Activated naive CD4-positive, alpha-beta T cell treated with anti-CD3 and anti-CD28 coated beads for 36 hours (primary cell): Measurements from ENCODE around the gene MOCOS. TPM values are rescaled to one million over a fixed set of nuclear protein-coding genes. Genes with fewer than 3 reads are reported as not detected.
"Not testable (repeated sequence)": the region's sequence is repeated elsewhere in the genome, so short reads cannot be mapped to it uniquely, and the experiment has no call there.

Source experiments
- CTCF ChIA-PET: fragments of 350-600 bp; sonication (Branson Sonifier 250); formaldehyde crosslinking; loops from one replicate; lab custom pipeline; 2021; ENCODE audit warnings: antibody characterized with exemption; lab: Charles Lee
- DNase-seq: peaks from one replicate; pipeline ENCODE4 v3.0.0-alpha.2; 2020
- H3K27ac Mint-ChIP-seq: one replicate; pipeline ENCODE4 v1.8.0; 2021; ENCODE audit warnings: mild to moderate bottlenecking, mixed read lengths
- H3K27me3 Mint-ChIP-seq: one replicate; pipeline ENCODE4 v1.8.0; 2021; ENCODE audit warnings: low read depth, mixed read lengths
- H3K36me3 Mint-ChIP-seq: one replicate; pipeline ENCODE4 v1.8.0; 2021; ENCODE audit warnings: low read depth, mixed read lengths
- H3K4me1 Mint-ChIP-seq: one replicate; pipeline ENCODE4 v1.8.0; 2021; ENCODE audit warnings: low read depth, mixed read lengths
- H3K4me3 Mint-ChIP-seq: one replicate; pipeline ENCODE4 v1.8.0; 2021; ENCODE audit warnings: mild to moderate bottlenecking, moderate library complexity, mixed read lengths
- H3K9me3 Mint-ChIP-seq: one replicate; pipeline ENCODE4 v1.8.0; 2021; ENCODE audit warnings: mixed read lengths
- intact Hi-C: fragments of 100-400 bp; cut with micrococcal nuclease; formaldehyde crosslinking; loops from one replicate; pipeline ENCODE4 v1.15.1; 2023
- total RNA-seq, 2 experiments: library from RNA; stranded (reverse); gene quantifications; one replicate each; pipeline ENCODE4 v1.2.3, GENCODE V29; 2021

Gene MOCOS
- total RNA-seq, 2 experiments from 2014 or later = not detected

- no peak overlapping the region for H3K4me3 Mint-ChIP-seq
- H3K27me3 Mint-ChIP-seq = no peaks in the 10 kb centered on the region
- H3K36me3 Mint-ChIP-seq = peaks cover 52% of the 10 kb centered on the region
- DNase-seq = no peak
- H3K27ac Mint-ChIP-seq = no peak overlapping the region
- intact Hi-C loops = no loop called here
- H3K4me1 Mint-ChIP-seq = peaks cover 19% of the 10 kb centered on the region
- H3K9me3 Mint-ChIP-seq = no peaks in the 10 kb centered on the region
- CTCF ChIA-PET = interaction anchor here (0.6 to 0.8 kb wide), 2 partner anchors 12 to 62 kb away, joined by 3 read pairs; no protein-coding TSS in a partner anchor
Measured at GRCh38 chr18:36157441-36157840, 29.9 kb upstream of the MOCOS start.

GRCh38 chr18:36158266-36158867, 28.9 kb upstream of the MOCOS start:
- H3K27ac Mint-ChIP-seq = no peak overlapping the region
- H3K36me3 Mint-ChIP-seq = peaks cover 46% of the 10 kb centered on the region
- DNase-seq = no peak
- CTCF ChIA-PET = interaction anchor here (0.8 kb wide), 2 partner anchors 8 to 13 kb away, joined by 3 read pairs; no protein-coding TSS in a partner anchor
- H3K27me3 Mint-ChIP-seq = no peaks in the 10 kb centered on the region
- peaks cover 19% of the 10 kb centered on the region for H3K4me1 Mint-ChIP-seq
- no peak overlapping the region for H3K4me3 Mint-ChIP-seq
- H3K9me3 Mint-ChIP-seq = no peaks in the 10 kb centered on the region
- intact Hi-C loops = no loop called here

GRCh38 chr18:36160959-36161371, 26.3 kb upstream of the MOCOS start:
- intact Hi-C loops = loop anchor here (5.0 kb wide), 1 partner anchor 34 kb away; the partner anchor contains the start of genes ELP2 and SLC39A6
- peak overlapping the region; percentile 31 for H3K27ac Mint-ChIP-seq

GRCh38 chr18:36162981-36163380, 24.3 kb upstream of the MOCOS start:
- Mint-ChIP-seq H3K4me1 (peaks cover 16% of the 10 kb centered on the region), H3K9me3 (no peaks in the 10 kb centered on the region), H3K36me3 (peaks cover 53% of the 10 kb centered on the region), H3K27me3 (no peaks in the 10 kb centered on the region), H3K4me3 (no peak overlapping the region), H3K27ac (no peak overlapping the region)
- intact Hi-C loops = loop anchor here (5.0 kb wide), 1 partner anchor 36 kb away; the partner anchor contains the start of genes ELP2 and SLC39A6
- DNase-seq = no peak
- CTCF ChIA-PET = no interaction called here

More at GRCh38 chr18:36160959-36161371, 26.3 kb upstream of the MOCOS start:
- CTCF ChIA-PET = interaction anchor here (0.6 to 1.7 kb wide), 3 partner anchors 37 to 502 kb away, joined by 3 to 5 read pairs (median 4); no protein-coding TSS in a partner anchor
- Mint-ChIP-seq H3K9me3 (no peaks in the 10 kb centered on the region), H3K36me3 (peaks cover 53% of the 10 kb centered on the region), H3K4me3 (no peak overlapping the region), H3K27me3 (no peaks in the 10 kb centered on the region), H3K4me1 (peaks cover 19% of the 10 kb centered on the region)
- no peak for DNase-seq

- H3K4me1 Mint-ChIP-seq = peaks cover 5% of the 10 kb centered on the region
- H3K4me3 Mint-ChIP-seq = no peak overlapping the region
- no peaks in the 10 kb centered on the region for H3K9me3 Mint-ChIP-seq
- CTCF ChIA-PET = no interaction called here
- intact Hi-C loops = no loop called here
- no peak for DNase-seq
- no peaks in the 10 kb centered on the region for H3K27me3 Mint-ChIP-seq
- H3K27ac Mint-ChIP-seq = no peak overlapping the region
- H3K36me3 Mint-ChIP-seq = peaks cover 49% of the 10 kb centered on the region
Measured at GRCh38 chr18:36167692-36168218, 19.5 kb upstream of the MOCOS start.

GRCh38 chr18:36168296-36168695, 19.0 kb upstream of the MOCOS start:
- H3K9me3 Mint-ChIP-seq, H3K4me1 Mint-ChIP-seq, H3K4me3 Mint-ChIP-seq, CTCF ChIA-PET, DNase-seq, H3K27me3 Mint-ChIP-seq, intact Hi-C loops: not testable (repeated sequence)
- peaks cover 49% of the 10 kb centered on the region for H3K36me3 Mint-ChIP-seq
- H3K27ac Mint-ChIP-seq = peak overlapping the region; percentile 34

- no peaks in the 10 kb centered on the region for H3K9me3 Mint-ChIP-seq
- peaks cover 45% of the 10 kb centered on the region for H3K36me3 Mint-ChIP-seq
- intact Hi-C loops = no loop called here
- H3K27ac Mint-ChIP-seq = no peak overlapping the region
- H3K27me3 Mint-ChIP-seq = no peaks in the 10 kb centered on the region
- no peak overlapping the region for H3K4me3 Mint-ChIP-seq
- peaks cover 5% of the 10 kb centered on the region for H3K4me1 Mint-ChIP-seq
- CTCF ChIA-PET = no interaction called here
- DNase-seq = no peak
Measured at GRCh38 chr18:36169938-36170337, 17.4 kb upstream of the MOCOS start.

GRCh38 chr18:36175481-36175880, 11.8 kb upstream of the MOCOS start:
- intact Hi-C loops = no loop called here
- H3K36me3 Mint-ChIP-seq = peaks cover 33% of the 10 kb centered on the region
- DNase-seq = no peak
- H3K27me3 Mint-ChIP-seq = no peaks in the 10 kb centered on the region
- peaks cover 9% of the 10 kb centered on the region for H3K4me1 Mint-ChIP-seq
- H3K9me3 Mint-ChIP-seq = no peaks in the 10 kb centered on the region
- CTCF ChIA-PET = interaction anchor here (1.4 kb wide), 1 partner anchor 10 kb away, joined by 3 read pairs; no protein-coding TSS in a partner anchor
- H3K27ac Mint-ChIP-seq = no peak overlapping the region
- no peak overlapping the region for H3K4me3 Mint-ChIP-seq

- Mint-ChIP-seq H3K9me3 (no peaks in the 10 kb centered on the region), H3K27me3 (no peaks in the 10 kb centered on the region), H3K36me3 (peaks cover 30% of the 10 kb centered on the region), H3K4me3 (no peak overlapping the region), H3K4me1 (peaks cover 9% of the 10 kb centered on the region), H3K27ac (no peak overlapping the region)
- no peak for DNase-seq
- intact Hi-C loops = no loop called here
- CTCF ChIA-PET = interaction anchor here (1.4 kb wide), 1 partner anchor 10 kb away, joined by 3 read pairs; no protein-coding TSS in a partner anchor
Measured at GRCh38 chr18:36176177-36176584, 11.1 kb upstream of the MOCOS start.

- DNase-seq = no peak
- peaks cover 25% of the 10 kb centered on the region for H3K36me3 Mint-ChIP-seq
- H3K27me3 Mint-ChIP-seq = no peaks in the 10 kb centered on the region
- H3K9me3 Mint-ChIP-seq = no peaks in the 10 kb centered on the region
- intact Hi-C loops = no loop called here
- CTCF ChIA-PET = interaction anchor here (1.4 kb wide), 1 partner anchor 9 kb away, joined by 3 read pairs; no protein-coding TSS in a partner anchor
- H3K4me3 Mint-ChIP-seq = no peak overlapping the region
- H3K4me1 Mint-ChIP-seq = peaks cover 9% of the 10 kb centered on the region
- no peak overlapping the region for H3K27ac Mint-ChIP-seq
Measured at GRCh38 chr18:36176711-36177110, 10.6 kb upstream of the MOCOS start.

- intact Hi-C loops = no loop called here
- Mint-ChIP-seq H3K27me3 (no peaks in the 10 kb centered on the region), H3K4me1 (peaks cover 9% of the 10 kb centered on the region), H3K36me3 (peaks cover 22% of the 10 kb centered on the region), H3K27ac (no peak overlapping the region), H3K4me3 (no peak overlapping the region), H3K9me3 (no peaks in the 10 kb centered on the region)
- CTCF ChIA-PET = interaction anchor here (0.7 kb wide), 1 partner anchor 80 kb away, joined by 3 read pairs; no protein-coding TSS in a partner anchor
- DNase-seq = no peak
Measured at GRCh38 chr18:36177913-36178312, 9.4 kb upstream of the MOCOS start.

GRCh38 chr18:36179562-36180355, 7.5 kb upstream of the MOCOS start:
- CTCF ChIA-PET = interaction anchor here (1.2 kb wide), 1 partner anchor 28 kb away, joined by 3 read pairs; no protein-coding TSS in a partner anchor
- no peak for DNase-seq
- H3K9me3 Mint-ChIP-seq = no peaks in the 10 kb centered on the region
- intact Hi-C loops = loop anchor here (10.0 kb wide), 1 partner anchor 165 kb away; no protein-coding TSS in a partner anchor
- peaks cover 16% of the 10 kb centered on the region for H3K36me3 Mint-ChIP-seq
- H3K27me3 Mint-ChIP-seq = no peaks in the 10 kb centered on the region
- H3K27ac Mint-ChIP-seq = peak overlapping the region; percentile 46
- H3K4me3 Mint-ChIP-seq = no peak overlapping the region
- peaks cover 9% of the 10 kb centered on the region for H3K4me1 Mint-ChIP-seq
